ENCODE data around the gene HSPB1.

Gene HSPB1

GRCh38 chr7:76342222-76342621 is 39.7 kb downstream of the HSPB1 start:
- TF ChIP-seq CTCF (IDR thresholded peaks at IDR 0.05; ENCODE audit: extremely low read depth, missing control alignments): no peak
- DNase-seq (ENCODE audit: low spot score): no peak

GRCh38 chr7:76343294-76343930 is 40.9 kb downstream of the HSPB1 start:
- no peak for TF ChIP-seq CTCF (IDR thresholded peaks at IDR 0.05; ENCODE audit: extremely low read depth, missing control alignments)
- no peak for DNase-seq (ENCODE audit: low spot score)

GRCh38 chr7:76343931-76344321 is 41.5 kb downstream of the HSPB1 start:
- no peak for DNase-seq (ENCODE audit: low spot score)

GRCh38 chr7:76346097-76346496 is 43.6 kb downstream of the HSPB1 start:
- DNase-seq (ENCODE audit: low spot score): no peak
- TF ChIP-seq CTCF (IDR thresholded peaks at IDR 0.05; ENCODE audit: extremely low read depth, missing control alignments): no peak

More at GRCh38 chr7:76343931-76344321, 41.5 kb downstream of the HSPB1 start:
- no peak for TF ChIP-seq CTCF (IDR thresholded peaks at IDR 0.05; ENCODE audit: extremely low read depth, missing control alignments)

- DNase-seq (ENCODE audit: low spot score): no peak
- no peak for TF ChIP-seq CTCF (IDR thresholded peaks at IDR 0.05; ENCODE audit: extremely low read depth, missing control alignments)
Measured at GRCh38 chr7:76346778-76347177, 44.3 kb downstream of the HSPB1 start.

- no peak for TF ChIP-seq CTCF (IDR thresholded peaks at IDR 0.05; ENCODE audit: extremely low read depth, missing control alignments)
- DNase-seq (ENCODE audit: low spot score): no peak
Measured at GRCh38 chr7:76347710-76348109, 45.2 kb downstream of the HSPB1 start.

GRCh38 chr7:76349313-76349885 is 46.9 kb downstream of the HSPB1 start:
- TF ChIP-seq CTCF (IDR thresholded peaks at IDR 0.05; ENCODE audit: extremely low read depth, missing control alignments): no peak
- DNase-seq (ENCODE audit: low spot score): no peak
